AG04450 (cell line): ENCODE measurements around the gene LRRC8C. TPM values are rescaled to one million over a fixed set of nuclear protein-coding genes. Genes with fewer than 3 reads are reported as not detected.

Experiments
- CTCF ChIA-PET: fragments of 300-600, 350-600 bp; formaldehyde crosslinking; extraction: SDS; loops from one replicate; lab custom pipeline; 2022; ENCODE audit warnings: antibody characterized with exemption, inconsistent platforms; lab: Charles Lee
- POLR2A ChIA-PET: fragments of 350-600 bp; formaldehyde crosslinking; extraction: SDS; loops from one replicate; lab custom pipeline; 2021; ENCODE audit warnings: antibody characterized with exemption, inconsistent platforms; lab: Yijun Ruan, JAX
- DNase-seq: peaks from one replicate; pipeline ENCODE4 v3.0.0-alpha.2; 2011; ENCODE audit warnings: low read depth, low spot score
- H3K27ac ChIP-seq: one replicate; pipeline ENCODE4 v1.5.1; 2012; ENCODE audit warnings: low read depth, low read length, control low read depth
- H3K27me3 ChIP-seq: one replicate; pipeline ENCODE4 v1.6.0; 2012; ENCODE audit warnings: low read length; ENCODE audit not compliant: control insufficient read depth, insufficient read depth
- H3K4me3 ChIP-seq: 2 replicates; pipeline ENCODE4 v1.5.1; 2011; ENCODE audit warnings: mild to moderate bottlenecking, low read depth, low read length, control low read depth
- H3K9me3 ChIP-seq: 2 replicates; pipeline ENCODE4 v1.5.1; 2012; ENCODE audit warnings: low read length; ENCODE audit not compliant: control insufficient read depth, insufficient read depth
- polyA plus RNA-seq: library from polyadenylated mRNA; depleted of rRNA; stranded (reverse); fragments of >200 nt; gene quantifications from 2 replicates; pipeline ENCODE4 v1.2.3, GENCODE V29; 2011
- TF ChIP-seq, protein P1 (sequence below): IDR thresholded peaks from 2 replicates; pipeline ENCODE4 v1.5.1; 2011; ENCODE audit warnings: low read depth, low read length, control low read depth, inconsistent platforms

The LRRC8C gene
- polyA plus RNA-seq, 1 experiment = 19.4 TPM

DNA sequence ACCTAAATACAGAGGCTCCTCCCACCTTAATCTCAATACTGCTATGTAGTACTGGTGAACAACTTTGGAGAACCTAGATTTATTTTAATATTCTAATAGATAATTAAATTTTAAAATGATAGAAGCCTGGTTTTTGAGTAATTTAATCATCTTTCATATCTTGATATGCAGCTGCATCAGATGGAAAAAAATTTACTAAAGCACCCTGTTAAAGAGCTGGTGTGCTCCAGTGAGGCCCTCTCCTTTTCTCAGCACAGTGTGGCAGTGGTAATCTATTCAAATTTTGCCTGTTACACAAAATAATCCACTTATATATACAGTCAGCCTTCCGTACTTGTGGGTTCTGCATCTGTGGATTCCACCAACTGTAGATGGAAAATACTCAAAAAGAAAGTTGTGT is 82.8 kb downstream of the LRRC8C start:
- Histone ChIP-seq H3K4me3 (no peak overlapping the region), H3K27ac (no peak overlapping the region), H3K27me3 (no peaks in the 10 kb centered on the region), H3K9me3 (no peaks in the 10 kb centered on the region)
- TF ChIP-seq, protein P1, sequence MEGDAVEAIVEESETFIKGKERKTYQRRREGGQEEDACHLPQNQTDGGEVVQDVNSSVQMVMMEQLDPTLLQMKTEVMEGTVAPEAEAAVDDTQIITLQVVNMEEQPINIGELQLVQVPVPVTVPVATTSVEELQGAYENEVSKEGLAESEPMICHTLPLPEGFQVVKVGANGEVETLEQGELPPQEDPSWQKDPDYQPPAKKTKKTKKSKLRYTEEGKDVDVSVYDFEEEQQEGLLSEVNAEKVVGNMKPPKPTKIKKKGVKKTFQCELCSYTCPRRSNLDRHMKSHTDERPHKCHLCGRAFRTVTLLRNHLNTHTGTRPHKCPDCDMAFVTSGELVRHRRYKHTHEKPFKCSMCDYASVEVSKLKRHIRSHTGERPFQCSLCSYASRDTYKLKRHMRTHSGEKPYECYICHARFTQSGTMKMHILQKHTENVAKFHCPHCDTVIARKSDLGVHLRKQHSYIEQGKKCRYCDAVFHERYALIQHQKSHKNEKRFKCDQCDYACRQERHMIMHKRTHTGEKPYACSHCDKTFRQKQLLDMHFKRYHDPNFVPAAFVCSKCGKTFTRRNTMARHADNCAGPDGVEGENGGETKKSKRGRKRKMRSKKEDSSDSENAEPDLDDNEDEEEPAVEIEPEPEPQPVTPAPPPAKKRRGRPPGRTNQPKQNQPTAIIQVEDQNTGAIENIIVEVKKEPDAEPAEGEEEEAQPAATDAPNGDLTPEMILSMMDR = no peak
- CTCF ChIA-PET = no interaction called here
- DNase-seq = no peak
- POLR2A ChIA-PET = no interaction called here

DNA sequence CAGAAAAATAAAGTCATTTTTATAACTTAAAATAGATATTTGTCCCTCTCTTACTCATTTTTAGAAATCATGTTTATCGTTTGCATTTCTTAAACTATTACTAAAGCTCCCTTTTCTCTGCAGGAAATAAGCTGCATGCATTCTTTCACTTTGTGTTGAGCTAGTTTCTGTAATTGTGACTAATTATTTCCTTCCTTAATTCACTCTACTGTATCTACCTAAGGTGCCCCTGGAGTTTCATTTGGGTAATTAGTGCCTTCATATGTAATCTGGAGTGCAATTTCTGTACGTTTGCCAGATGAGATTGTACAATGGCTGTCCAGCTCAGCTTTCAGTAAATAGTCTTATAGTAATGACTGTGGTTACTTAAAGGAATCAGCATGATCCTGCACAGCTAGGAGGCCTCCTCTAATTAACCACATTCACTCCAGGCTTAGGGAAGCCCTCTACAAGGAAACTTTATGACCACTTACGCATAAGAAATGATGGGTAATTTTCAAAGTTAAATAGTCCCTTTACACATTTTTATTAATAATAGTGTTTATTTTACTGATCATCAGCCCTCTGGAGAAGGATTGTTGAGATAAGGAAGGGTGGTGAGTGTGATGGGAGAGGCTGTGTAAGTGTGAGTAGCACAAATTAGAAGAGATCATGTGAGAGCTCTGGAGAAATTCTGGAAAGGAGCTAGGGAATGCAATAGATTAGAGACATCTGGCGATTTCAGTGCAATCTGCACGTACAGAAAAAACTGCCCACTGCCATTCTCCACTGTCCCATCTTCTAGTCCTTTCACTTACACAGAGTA is 86.8 kb downstream of the LRRC8C start:
- POLR2A ChIA-PET = no interaction called here

DNA sequence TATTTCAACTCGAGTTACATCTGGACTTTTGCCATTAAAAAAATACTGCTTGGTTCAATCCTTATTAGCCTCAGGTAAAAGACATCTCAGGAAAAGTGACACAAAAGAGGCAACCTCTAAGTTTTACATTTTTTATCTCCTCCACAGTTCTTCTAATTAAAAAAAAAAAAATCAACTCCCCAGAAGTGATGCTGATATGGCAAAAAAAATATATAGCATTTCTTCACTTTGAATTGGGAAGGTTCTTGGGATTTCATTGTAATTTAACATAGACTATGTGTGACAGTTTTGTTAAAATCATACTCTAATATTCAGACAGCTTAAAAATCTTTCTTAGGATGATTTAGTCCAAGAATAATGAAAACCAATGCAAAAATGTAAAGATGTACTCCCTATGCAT is 87.9 kb downstream of the LRRC8C start:
- Histone ChIP-seq H3K4me3 (no peak overlapping the region), H3K27ac (no peak overlapping the region), H3K9me3 (no peaks in the 10 kb centered on the region), H3K27me3 (no peaks in the 10 kb centered on the region)
- POLR2A ChIA-PET = no interaction called here
- TF ChIP-seq, protein P1 = no peak
- no peak for DNase-seq
- CTCF ChIA-PET = interaction anchor here (0.6 to 6.2 kb wide), 3 partner anchors 42 to 1245 kb away, joined by 3 to 32 read pairs (median 6); no protein-coding TSS in a partner anchor

More for the DNA sequence above, 86.8 kb downstream of the LRRC8C start:
- TF ChIP-seq, protein P1 = no peak
- Histone ChIP-seq H3K9me3 (no peaks in the 10 kb centered on the region), H3K27ac (no peak overlapping the region), H3K27me3 (no peaks in the 10 kb centered on the region), H3K4me3 (peak overlapping the region; percentile 40)
- no peak for DNase-seq
- CTCF ChIA-PET = interaction anchor here (0.6 to 6.2 kb wide), 6 partner anchors 39 to 1247 kb away, joined by 3 to 32 read pairs (median 4); no protein-coding TSS in a partner anchor

DNA sequence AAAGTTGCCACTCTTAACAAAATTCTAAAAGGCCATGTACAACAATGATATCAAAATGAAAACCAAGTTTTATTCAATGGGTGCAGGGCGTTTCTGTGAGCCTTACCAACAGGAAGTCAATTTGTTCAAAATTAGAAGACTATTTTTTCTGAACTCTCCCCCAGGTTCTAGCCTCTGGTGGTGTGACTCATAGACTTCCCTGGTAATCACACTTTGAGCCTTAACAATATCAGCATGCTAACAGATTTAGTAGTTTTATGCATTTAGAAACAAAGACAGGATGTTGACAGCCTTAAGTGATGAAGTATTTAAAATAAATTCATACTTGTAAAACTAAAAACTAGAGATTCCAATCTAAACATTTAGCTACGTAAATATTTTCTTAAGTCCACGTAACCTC is 88.4 kb downstream of the LRRC8C start:
- CTCF ChIA-PET = interaction anchor here (6.2 kb wide), 1 partner anchor 42 kb away, joined by 32 read pairs; no protein-coding TSS in a partner anchor
- no peak overlapping the region for H3K27ac ChIP-seq
- POLR2A ChIA-PET = no interaction called here
- no peaks in the 10 kb centered on the region for H3K9me3 ChIP-seq
- no peak overlapping the region for H3K4me3 ChIP-seq
- TF ChIP-seq, protein P1 = no peak
- no peak for DNase-seq
- no peaks in the 10 kb centered on the region for H3K27me3 ChIP-seq

DNA sequence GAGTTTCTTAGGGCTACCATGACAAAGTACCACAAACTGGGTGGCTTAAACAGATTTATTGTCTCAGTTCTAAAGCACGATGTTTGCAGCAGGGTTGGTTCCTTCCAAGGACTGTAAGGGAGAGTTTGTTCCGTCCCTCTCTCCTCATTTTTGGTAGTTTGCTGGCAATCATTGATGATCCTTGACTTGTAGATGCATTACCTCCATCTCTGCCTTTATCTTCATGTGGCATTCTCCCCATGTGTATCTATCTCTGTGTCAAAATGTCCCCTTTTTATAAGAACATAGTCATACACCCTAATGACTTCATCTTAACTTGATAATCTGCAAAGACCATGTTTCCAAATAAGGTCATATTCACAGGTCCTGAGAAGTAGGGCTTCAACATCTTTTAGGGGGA is 90.2 kb downstream of the LRRC8C start:
- no peak for DNase-seq
- Histone ChIP-seq H3K27me3 (no peaks in the 10 kb centered on the region), H3K4me3 (no peak overlapping the region), H3K9me3 (no peaks in the 10 kb centered on the region), H3K27ac (no peak overlapping the region)
- ChIA-PET POLR2A (interaction anchor here (1.0 kb wide), 1 partner anchor 31 kb away, joined by 4 read pairs; no protein-coding TSS in a partner anchor), CTCF (interaction anchor here (5.2 kb wide), 1 partner anchor 40 kb away, joined by 25 read pairs; no protein-coding TSS in a partner anchor)
- TF ChIP-seq, protein P1 = no peak
